Activated CD8-positive, alpha-beta T cell treated with anti-CD3 and anti-CD28 coated beads, Interleukin-2, amount 10 ng/mL, durations not matched to agents 7 days and 5 days (primary cell): ENCODE measurements around the gene CHTF18. TPM values are rescaled to one million over a fixed set of nuclear protein-coding genes. Genes with fewer than 3 reads are reported as not detected.

ENCODE experiments used
- ATAC-seq: fragments of 150-1000 bp; cut with Tn5 transposase; one replicate; pipeline ENCODE4 v1.10.0; 2021; ENCODE audit warnings: moderate library complexity
- CTCF ChIA-PET: fragments of 350-600 bp; sonication (Branson Sonifier 250); formaldehyde crosslinking; loops from one replicate; lab custom pipeline; 2021; ENCODE audit warnings: antibody characterized with exemption; lab: Charles Lee
- POLR2A ChIA-PET: fragments of 350-600 bp; sonication (Branson Sonifier 250); formaldehyde crosslinking; loops from one replicate; lab custom pipeline; 2021; ENCODE audit warnings: antibody characterized with exemption; lab: Charles Lee
- DNase-seq: peaks from one replicate; pipeline ENCODE4 v3.0.0-alpha.2; 2020
- H3K27ac Mint-ChIP-seq: one replicate; pipeline ENCODE4 v1.8.0; 2021; ENCODE audit warnings: mild to moderate bottlenecking, mixed read lengths
- H3K27me3 Mint-ChIP-seq: one replicate; pipeline ENCODE4 v1.8.0; 2021; ENCODE audit warnings: low read depth, mixed read lengths
- H3K36me3 Mint-ChIP-seq: one replicate; pipeline ENCODE4 v1.8.0; 2021; ENCODE audit warnings: low read depth, mixed read lengths
- H3K4me1 Mint-ChIP-seq: one replicate; pipeline ENCODE4 v1.8.0; 2021; ENCODE audit warnings: low read depth, mixed read lengths
- H3K4me3 Mint-ChIP-seq: one replicate; pipeline ENCODE4 v1.8.0; 2021; ENCODE audit warnings: mild to moderate bottlenecking, mixed read lengths
- H3K9me3 Mint-ChIP-seq: one replicate; pipeline ENCODE4 v1.8.0; 2022; ENCODE audit warnings: mixed read lengths; ENCODE audit not compliant: insufficient read depth
- total RNA-seq, 2 experiments: library from RNA; stranded (reverse); gene quantifications; one replicate each; pipeline ENCODE4 v1.2.3, GENCODE V29; 2021

Gene CHTF18
- total RNA-seq, 2 experiments from 2014 or later: 102 to 126 TPM

DNA sequence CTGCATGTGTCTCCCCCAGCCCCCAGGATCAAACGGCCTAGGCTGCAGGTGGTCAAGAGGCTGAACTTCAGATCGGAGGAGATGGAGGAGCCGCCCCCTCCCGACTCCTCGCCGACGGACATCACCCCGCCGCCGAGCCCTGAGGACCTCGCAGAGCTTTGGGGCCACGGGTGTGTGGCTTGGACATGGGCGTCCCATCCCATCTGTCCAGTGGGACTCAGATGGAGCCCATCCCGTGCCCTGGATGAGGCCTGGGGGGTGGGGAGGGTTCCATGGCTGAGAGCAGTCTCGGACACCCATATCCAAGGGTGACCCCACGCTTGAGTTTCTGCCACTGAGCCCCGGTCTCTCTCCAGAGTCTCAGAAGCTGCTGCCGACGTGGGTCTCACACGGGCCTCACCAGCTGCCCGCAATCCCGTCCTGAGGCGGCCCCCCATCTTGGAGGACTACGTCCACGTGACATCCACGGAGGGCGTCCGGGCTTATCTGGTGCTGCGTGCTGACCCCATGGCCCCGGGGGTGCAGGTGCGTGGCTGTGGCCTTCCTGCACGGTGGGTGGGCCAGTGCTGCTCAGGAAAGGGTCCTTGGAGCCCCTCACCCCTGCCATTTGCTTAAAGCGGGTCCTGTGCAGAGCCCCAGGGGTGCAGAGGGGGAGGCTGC lies 901 bp downstream of the CHTF18 start:
- H3K9me3 Mint-ChIP-seq: no peaks in the 10 kb centered on the region
- no peaks in the 10 kb centered on the region for H3K27me3 Mint-ChIP-seq
- H3K36me3 Mint-ChIP-seq: peaks cover 17% of the 10 kb centered on the region
- peaks cover 23% of the 10 kb centered on the region for H3K4me1 Mint-ChIP-seq
- POLR2A ChIA-PET: interaction anchor here (0.7 kb wide), 1 partner anchor 18 kb away, joined by 3 read pairs; no protein-coding TSS in a partner anchor
- peak overlapping the region; percentile 79 for H3K4me3 Mint-ChIP-seq
- DNase-seq: no peak
- CTCF ChIA-PET: interaction anchor here (1.2 kb wide), 1 partner anchor 74 kb away, joined by 3 read pairs; no protein-coding TSS in a partner anchor
- H3K27ac Mint-ChIP-seq: no peak overlapping the region
- ATAC-seq: no peak

DNA sequence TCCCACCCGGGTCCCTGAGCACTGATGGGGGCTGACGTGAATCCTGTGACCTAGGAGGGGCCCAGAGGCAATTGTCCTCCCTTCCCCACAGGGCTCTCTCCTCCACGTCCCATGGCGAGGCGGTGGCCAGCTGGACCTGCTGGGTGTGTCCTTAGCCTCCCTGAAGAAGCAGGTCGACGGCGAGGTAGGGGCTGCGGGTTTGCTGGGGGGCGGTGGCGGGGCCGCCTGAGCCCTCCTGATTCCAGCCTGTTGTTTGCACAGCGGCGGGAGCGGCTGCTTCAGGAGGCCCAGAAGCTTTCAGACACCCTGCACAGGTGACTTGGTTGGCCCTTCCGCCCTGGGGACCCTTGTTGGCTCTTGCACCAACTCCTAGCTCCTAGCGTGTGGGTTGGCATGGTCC lies 1.7 kb downstream of the CHTF18 start:
- Mint-ChIP-seq H3K9me3 (no peaks in the 10 kb centered on the region), H3K27me3 (no peaks in the 10 kb centered on the region), H3K36me3 (peaks cover 15% of the 10 kb centered on the region), H3K27ac (peak overlapping the region; percentile 25), H3K4me3 (peak overlapping the region; percentile 79), H3K4me1 (peaks cover 20% of the 10 kb centered on the region)
- no peak for DNase-seq
- CTCF ChIA-PET: interaction anchor here (1.1 kb wide), 1 partner anchor 78 kb away, joined by 3 read pairs; no protein-coding TSS in a partner anchor
- ATAC-seq: no peak
- POLR2A ChIA-PET: interaction anchor here (0.7 kb wide), 1 partner anchor 17 kb away, joined by 3 read pairs; no protein-coding TSS in a partner anchor

DNA sequence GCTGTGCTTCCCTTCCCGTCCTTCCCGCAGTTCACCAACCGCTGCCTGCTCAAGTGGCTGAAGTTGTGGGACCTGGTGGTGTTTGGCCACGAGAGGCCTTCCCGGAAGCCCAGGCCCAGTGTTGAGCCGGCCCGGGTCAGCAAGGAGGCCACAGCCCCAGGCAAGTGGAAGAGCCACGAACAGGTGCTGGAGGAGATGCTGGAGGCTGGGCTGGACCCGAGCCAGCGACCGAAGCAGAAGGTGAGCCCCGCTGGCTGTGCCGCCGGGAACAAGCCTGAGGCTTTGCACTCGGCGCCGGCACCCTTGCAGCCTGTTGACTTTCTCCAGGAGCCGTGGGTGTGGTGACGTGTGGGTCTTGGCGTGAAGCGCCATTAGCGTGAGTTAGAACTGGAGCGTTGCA lies 2.7 kb downstream of the CHTF18 start:
- no peaks in the 10 kb centered on the region for H3K27me3 Mint-ChIP-seq
- no peak overlapping the region for H3K4me3 Mint-ChIP-seq
- DNase-seq (no peak), ATAC-seq (no peak)
- H3K9me3 Mint-ChIP-seq: no peaks in the 10 kb centered on the region
- ChIA-PET CTCF (no interaction called here), POLR2A (no interaction called here)
- peaks cover 13% of the 10 kb centered on the region for H3K36me3 Mint-ChIP-seq
- peaks cover 21% of the 10 kb centered on the region for H3K4me1 Mint-ChIP-seq
- no peak overlapping the region for H3K27ac Mint-ChIP-seq

DNA sequence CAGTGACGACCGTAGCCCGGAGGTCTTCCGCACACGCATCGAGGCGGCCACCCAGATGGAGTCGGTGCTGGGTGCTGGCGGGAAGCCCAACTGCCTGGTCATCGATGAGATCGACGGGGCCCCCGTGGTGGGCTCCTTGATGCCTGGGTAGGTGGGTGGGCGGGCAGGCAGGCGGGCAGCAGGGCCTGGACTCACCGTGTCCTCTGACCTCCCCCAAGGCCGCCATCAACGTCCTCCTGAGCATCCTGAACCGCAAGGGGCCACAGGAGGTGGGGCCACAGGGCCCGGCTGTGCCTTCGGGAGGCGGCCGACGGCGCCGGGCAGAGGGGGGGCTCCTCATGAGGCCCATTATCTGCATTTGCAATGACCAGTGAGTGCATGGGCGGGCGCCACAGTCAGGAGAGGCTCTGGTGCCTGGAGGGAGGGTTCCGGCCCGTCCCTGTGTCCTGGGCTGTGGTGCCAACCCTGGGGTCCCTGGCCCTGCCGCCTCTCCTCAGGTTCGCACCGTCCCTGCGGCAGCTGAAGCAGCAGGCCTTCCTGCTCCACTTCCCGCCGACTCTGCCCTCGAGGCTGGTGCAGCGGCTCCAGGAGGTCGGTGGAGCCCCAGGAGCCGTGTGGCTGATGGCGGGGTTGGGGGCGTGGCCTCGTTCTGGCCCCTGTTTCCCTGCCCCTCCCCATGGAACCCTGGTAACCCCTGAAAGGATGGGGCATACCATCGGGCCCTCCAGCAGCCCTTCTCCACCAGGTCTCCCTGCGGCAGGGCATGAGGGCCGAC lies 4.0 kb downstream of the CHTF18 start:
- no peak overlapping the region for H3K4me3 Mint-ChIP-seq
- no peak for DNase-seq
- no peaks in the 10 kb centered on the region for H3K27me3 Mint-ChIP-seq
- H3K9me3 Mint-ChIP-seq: no peaks in the 10 kb centered on the region
- H3K4me1 Mint-ChIP-seq: peaks cover 14% of the 10 kb centered on the region
- ATAC-seq: no peak
- ChIA-PET POLR2A (no interaction called here), CTCF (no interaction called here)
- H3K27ac Mint-ChIP-seq: no peak overlapping the region
- H3K36me3 Mint-ChIP-seq: peaks cover 20% of the 10 kb centered on the region

DNA sequence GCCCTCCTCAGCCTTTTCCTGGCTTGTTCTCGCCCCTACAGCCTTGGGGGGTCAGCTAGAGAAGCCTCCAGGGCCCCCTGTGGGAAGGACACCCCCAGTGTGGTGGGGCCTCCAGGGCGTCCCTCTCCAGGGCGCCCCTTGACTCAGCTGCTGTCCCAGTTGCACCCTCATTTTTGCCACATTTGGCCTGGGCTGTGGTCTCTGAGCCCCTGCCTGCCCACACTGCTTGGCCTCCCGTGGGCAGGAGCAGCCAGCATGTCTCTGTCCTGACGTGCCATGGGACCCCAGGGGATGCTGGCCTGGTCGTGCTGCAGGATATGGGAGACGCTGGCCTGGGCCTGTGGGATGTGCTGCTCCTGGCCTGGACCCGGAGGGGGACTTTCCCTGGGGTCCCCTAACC lies 5.0 kb downstream of the CHTF18 start:
- H3K9me3 Mint-ChIP-seq: no peaks in the 10 kb centered on the region
- DNase-seq: no peak
- no peak for ATAC-seq
- H3K4me3 Mint-ChIP-seq: no peak overlapping the region
- H3K4me1 Mint-ChIP-seq: peaks cover 11% of the 10 kb centered on the region
- no peak overlapping the region for H3K27ac Mint-ChIP-seq
- ChIA-PET POLR2A (no interaction called here), CTCF (no interaction called here)
- peaks cover 27% of the 10 kb centered on the region for H3K36me3 Mint-ChIP-seq
- H3K27me3 Mint-ChIP-seq: no peaks in the 10 kb centered on the region

DNA sequence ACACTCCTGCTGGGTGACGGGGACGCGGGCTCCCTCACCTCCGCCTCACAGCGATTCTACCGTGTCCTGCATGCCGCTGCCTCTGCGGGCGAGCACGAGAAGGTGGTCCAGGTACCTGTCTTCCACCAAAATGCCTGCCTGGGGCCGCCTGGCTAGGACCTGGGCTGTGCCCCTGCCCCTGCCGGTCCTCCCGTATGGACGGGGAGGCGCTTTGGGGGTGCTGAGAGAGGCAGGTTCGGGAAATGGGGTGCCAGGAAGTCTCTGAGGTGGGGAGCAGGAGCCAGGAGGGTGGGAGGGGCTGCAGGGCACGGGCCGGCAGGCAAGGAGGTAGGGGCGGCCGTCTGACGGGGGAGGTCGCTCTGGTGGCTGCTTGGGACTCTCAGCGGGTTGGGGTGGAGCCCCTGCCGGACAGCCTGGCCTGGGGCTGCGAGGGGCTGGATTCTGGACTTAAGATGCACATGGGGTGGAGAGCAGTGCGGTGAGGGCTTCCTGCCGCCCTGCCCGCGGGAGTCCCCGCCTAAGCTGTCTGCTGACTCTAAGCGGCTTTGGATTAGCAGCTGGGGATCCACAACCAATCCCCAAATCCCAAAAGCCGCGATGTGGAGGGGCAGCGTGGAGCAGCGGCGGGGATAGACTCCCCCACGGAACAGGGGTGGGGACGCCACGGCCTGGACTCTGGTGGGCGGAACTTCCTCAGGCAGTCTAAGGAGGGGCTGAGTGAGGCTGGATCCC lies 5.8 kb downstream of the CHTF18 start:
- Mint-ChIP-seq H3K4me3 (no peak overlapping the region), H3K9me3 (no peaks in the 10 kb centered on the region), H3K27ac (no peak overlapping the region), H3K36me3 (peaks cover 28% of the 10 kb centered on the region), H3K27me3 (no peaks in the 10 kb centered on the region), H3K4me1 (peaks cover 16% of the 10 kb centered on the region)
- ChIA-PET CTCF (no interaction called here), POLR2A (interaction anchor here (1.4 kb wide), 1 partner anchor 11 kb away, joined by 3 read pairs; no protein-coding TSS in a partner anchor)
- no peak for ATAC-seq
- DNase-seq: no peak

DNA sequence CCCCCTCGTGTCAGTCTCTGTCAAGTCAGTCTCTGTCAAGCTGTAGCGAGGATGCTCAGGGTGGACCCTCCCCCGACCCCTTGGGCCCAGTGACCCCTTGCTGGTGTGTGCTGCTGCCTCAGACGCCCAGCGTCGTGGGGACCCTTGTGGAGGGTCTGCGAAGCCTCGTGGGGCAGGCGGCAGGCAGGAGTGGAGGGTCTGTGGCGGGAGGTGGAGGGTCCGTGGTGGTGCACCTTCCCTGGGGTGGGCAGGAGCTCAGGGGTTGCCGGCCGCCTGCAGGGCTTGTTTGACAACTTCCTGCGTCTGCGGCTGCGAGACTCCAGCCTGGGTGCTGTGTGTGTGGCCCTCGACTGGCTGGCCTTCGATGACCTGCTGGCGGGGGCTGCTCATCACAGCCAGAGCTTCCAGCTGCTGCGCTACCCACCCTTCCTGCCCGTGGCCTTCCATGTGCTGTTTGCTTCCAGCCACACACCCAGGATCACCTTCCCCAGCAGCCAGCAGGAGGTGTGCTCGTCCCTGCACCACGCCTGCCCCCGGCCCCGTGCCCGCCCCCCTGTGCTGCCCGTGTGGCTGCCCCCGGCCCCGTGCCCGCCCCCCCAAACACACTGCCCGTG lies 6.5 kb downstream of the CHTF18 start:
- H3K36me3 Mint-ChIP-seq: peaks cover 28% of the 10 kb centered on the region
- ATAC-seq: no peak

DNA sequence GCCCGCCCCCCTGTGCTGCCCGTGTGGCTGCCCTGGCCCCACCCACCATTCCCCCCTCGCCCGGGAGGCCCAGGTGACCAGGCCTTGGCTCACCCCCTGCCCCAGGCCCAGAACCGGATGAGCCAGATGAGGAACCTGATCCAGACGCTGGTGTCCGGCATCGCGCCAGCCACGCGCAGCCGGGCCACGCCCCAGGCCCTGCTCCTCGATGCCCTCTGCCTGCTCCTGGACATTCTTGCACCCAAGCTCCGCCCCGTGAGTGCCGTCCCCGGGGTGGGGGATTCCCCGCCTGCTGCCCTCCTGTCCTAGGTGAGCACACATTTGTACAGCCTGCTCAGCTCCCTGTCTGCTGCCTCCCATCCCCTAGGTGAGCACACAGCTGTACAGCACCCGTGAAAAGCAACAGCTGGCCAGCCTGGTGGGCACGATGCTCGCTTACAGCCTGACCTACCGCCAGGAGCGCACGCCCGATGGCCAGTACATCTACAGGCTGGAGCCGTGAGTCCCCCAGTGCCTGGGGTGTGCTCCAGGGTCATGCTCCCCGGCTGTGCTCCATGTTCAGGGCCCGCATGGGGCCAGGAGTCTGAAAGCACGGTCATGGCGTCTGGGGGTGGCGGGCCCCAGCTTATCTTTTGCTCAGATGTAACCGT lies 7.3 kb downstream of the CHTF18 start:
- no peaks in the 10 kb centered on the region for H3K27me3 Mint-ChIP-seq
- no peak for ATAC-seq
- no peak overlapping the region for H3K27ac Mint-ChIP-seq
- ChIA-PET CTCF (no interaction called here), POLR2A (no interaction called here)
- DNase-seq: no peak
- H3K4me3 Mint-ChIP-seq: no peak overlapping the region
- H3K4me1 Mint-ChIP-seq: peaks cover 10% of the 10 kb centered on the region
- H3K9me3 Mint-ChIP-seq: no peaks in the 10 kb centered on the region
- H3K36me3 Mint-ChIP-seq: peaks cover 28% of the 10 kb centered on the region

More for the DNA sequence above, 6.5 kb downstream of the CHTF18 start:
- CTCF ChIA-PET: no interaction called here
- no peak for DNase-seq
- Mint-ChIP-seq H3K27me3 (no peaks in the 10 kb centered on the region), H3K27ac (no peak overlapping the region), H3K4me1 (peaks cover 13% of the 10 kb centered on the region), H3K9me3 (no peaks in the 10 kb centered on the region), H3K4me3 (no peak overlapping the region)
- POLR2A ChIA-PET: interaction anchor here (1.4 kb wide), 1 partner anchor 11 kb away, joined by 3 read pairs; no protein-coding TSS in a partner anchor

DNA sequence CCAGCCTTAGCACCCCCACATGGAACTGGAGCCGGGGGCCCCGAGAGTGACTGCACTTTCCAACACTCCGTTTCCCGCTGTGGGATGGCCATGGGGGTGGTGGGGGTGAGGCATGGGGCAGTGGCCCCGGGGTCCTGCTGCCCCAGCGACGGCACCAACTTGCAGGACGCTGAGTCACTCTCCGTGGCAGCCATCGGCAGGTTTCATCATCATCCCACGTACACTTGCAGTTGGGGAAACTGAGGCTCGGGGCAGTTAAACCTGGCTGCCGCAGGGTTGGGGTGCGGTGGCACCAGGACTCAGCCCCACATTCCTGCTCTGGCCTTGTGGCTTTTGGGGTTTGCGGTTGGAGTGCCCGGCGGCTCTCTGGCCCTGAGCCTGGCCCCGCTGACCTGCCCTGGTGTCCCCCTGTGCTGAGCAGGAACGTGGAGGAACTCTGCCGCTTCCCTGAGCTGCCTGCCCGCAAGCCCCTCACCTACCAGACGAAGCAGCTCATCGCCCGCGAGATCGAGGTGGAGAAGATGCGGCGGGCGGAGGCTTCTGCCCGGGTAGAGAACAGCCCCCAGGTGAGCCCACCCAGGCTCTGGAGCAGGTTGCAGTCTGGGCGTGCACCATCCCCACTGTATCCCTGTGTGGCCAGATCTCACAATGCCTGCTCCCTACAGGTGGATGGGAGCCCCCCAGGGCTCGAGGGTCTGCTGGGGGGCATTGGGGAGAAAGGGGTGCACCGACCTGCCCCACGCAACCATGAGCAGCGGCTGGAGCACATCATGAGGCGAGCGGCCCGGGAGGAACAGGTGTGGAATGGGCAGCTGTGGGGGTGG lies 8.1 kb downstream of the CHTF18 start:
- ATAC-seq (no peak), DNase-seq (no peak)
- Mint-ChIP-seq H3K9me3 (no peaks in the 10 kb centered on the region), H3K27me3 (no peaks in the 10 kb centered on the region), H3K36me3 (peaks cover 22% of the 10 kb centered on the region), H3K4me3 (no peak overlapping the region), H3K4me1 (peaks cover 8% of the 10 kb centered on the region), H3K27ac (no peak overlapping the region)
- POLR2A ChIA-PET: no interaction called here
- CTCF ChIA-PET: no interaction called here

DNA sequence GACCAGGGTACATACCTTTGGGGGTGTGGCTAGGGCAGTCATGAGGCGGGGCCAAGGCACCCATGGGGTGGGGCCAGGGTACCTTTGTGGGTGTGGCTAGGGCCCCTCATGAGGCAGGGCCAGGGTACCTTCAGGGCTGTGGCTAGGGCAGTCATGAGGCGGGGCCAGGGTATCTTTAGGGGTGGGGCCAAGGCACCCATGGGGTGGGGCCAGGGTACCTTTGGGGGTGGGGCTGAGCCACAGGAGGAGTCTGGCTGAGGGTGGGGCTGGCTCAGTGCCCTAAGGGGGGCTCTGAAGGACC lies 8.7 kb downstream of the CHTF18 start:
- ATAC-seq (peak; percentile 43), DNase-seq (no peak)
- Mint-ChIP-seq H3K4me1 (peaks cover 8% of the 10 kb centered on the region), H3K27me3 (no peaks in the 10 kb centered on the region), H3K9me3 (no peaks in the 10 kb centered on the region), H3K4me3 (no peak overlapping the region), H3K27ac (no peak overlapping the region), H3K36me3 (peaks cover 16% of the 10 kb centered on the region)
- CTCF ChIA-PET: no interaction called here
- POLR2A ChIA-PET: no interaction called here

DNA sequence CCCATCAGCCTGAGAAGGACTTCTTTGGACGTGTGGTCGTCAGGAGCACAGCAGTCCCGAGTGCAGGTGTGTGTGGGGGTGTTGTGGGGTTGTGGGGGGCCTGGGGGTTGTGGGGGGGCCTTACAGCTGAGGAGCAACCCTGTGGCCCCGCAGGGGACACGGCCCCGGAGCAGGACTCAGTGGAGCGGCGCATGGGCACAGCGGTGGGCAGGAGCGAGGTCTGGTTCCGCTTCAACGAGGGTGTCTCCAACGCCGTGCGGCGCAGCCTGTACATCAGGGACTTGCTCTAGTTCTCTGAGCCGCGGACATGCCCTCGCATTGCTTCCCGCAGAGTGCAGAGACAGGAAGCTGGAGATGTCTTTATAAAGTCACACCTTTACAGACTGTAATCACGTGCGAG lies 9.3 kb downstream of the CHTF18 start:
- no peaks in the 10 kb centered on the region for H3K9me3 Mint-ChIP-seq
- CTCF ChIA-PET: no interaction called here
- H3K4me1 Mint-ChIP-seq: peaks cover 8% of the 10 kb centered on the region
- H3K4me3 Mint-ChIP-seq: no peak overlapping the region
- POLR2A ChIA-PET: no interaction called here
- H3K27ac Mint-ChIP-seq: no peak overlapping the region
- ATAC-seq: no peak
- peaks cover 15% of the 10 kb centered on the region for H3K36me3 Mint-ChIP-seq
- no peaks in the 10 kb centered on the region for H3K27me3 Mint-ChIP-seq
- DNase-seq: no peak
